GM19463 (cell line): ENCODE results near the gene ANKRD34C.

Experiments used
- ATAC-seq: cut with Tn5 transposase; IDR thresholded peaks from one replicate; pipeline ENCODE4 v1.9.1; 2021; ENCODE audit warnings: mild to moderate bottlenecking, moderate library complexity; ENCODE audit not compliant: unreplicated experiment

ANKRD34C gene

DNA sequence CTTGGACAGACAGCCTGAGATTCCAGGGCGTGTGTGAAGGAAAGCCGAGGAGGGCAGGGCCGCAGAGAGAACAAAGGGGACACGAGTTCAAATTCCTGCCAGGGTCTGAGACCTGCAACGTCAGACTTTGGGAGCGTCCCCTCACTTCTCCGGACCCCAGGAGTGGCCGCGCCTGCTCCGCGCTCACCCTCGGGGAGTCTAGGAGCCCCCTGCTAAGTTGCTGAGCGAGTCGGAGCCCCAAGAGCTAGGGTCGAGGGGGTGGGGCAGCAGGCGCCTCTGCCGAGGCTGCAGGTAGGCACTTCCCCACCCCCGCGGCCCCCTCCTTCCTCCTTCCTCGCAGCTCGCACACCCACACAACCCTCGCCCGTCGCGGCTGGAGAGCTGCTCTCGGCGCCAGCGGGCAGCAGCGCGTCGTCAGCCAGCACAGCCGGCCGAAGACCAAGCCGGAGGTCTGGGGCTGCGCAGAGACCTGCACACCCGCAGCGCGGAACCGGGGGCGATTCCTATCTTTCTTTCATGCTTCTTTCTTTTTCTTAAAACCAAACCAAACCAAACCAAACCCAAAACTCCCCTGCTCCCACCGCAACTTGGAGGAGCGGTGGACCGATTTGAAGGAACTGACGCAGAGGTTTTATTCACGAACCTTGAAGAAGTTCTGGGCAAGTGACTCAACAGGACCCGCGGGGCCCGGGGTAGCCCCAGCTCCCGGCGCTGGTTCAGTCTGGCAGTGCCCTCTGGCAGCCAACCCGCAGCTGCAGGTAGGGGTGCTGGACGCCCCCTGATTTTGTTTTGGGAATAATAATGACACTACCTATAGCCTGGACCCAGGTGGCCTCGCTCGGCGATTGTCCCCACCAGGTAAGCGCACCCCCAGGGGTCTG, at the start of gene ANKRD34C:
ANKRD34C (plus strand) TSS at position 352 of the 881 bp plus-strand sequence. CDS start 10,563 bp downstream, outside the sequence.
- no peak for ATAC-seq

DNA sequence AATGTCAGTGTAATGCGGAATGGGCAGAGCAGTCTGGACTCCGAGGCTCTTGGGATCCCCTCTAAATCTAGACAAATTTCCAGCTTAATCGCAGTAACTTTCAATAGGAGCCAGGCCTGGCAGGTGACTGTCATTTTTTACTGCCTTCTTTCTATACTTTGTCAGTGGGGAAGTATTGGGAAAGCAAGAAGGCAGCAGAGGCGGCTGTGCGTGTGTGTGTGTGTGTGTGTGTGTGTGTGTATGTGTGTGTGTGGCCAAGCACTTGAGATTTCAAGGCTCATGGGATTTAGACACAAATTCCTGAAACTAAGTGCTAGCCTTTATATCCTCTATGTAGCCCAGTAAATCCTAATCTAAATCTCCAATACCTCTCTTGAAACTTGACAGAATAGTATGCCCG, 49.3 kb upstream of the ANKRD34C start:
- ATAC-seq, result no peak

DNA sequence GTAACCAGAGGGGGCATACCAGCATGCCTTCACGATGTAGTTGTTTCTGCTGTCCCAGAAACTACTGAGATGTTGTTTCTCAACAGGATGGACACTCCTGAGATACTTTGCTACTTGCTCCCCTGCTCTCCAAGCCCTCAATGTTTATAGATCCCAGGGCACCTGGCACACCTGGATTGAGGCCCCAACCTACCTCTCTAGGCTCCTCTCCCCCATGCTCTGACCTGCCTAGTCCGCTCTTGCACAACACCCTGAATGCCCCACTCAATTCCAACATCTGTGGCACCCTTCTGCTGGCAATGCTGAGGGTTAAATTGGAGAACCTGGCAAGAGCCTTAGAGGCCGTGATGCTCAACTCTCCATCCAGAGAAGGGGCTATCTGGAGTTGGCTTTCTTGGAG, 42.5 kb upstream of the ANKRD34C start:
- ATAC-seq, result no peak

DNA sequence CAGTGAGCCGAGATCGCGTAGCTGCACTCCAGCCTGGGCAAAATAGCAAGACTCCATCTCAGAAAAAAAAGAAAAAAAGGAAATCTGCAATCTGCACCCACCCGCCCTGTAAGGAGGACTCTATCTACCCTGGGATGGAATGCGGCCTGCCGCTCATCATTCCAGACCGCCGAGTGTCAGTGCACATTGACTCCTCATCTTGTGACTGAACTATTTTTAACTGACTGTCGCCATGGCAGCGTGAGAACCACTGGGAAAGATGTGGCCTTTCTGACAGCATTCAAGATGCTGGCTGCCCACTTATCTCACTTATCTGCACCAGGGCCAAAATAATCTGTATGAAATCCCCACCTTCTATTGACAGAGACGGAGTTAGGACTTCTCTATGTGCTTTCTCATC, 38.8 kb upstream of the ANKRD34C start:
- ATAC-seq, result no peak

DNA sequence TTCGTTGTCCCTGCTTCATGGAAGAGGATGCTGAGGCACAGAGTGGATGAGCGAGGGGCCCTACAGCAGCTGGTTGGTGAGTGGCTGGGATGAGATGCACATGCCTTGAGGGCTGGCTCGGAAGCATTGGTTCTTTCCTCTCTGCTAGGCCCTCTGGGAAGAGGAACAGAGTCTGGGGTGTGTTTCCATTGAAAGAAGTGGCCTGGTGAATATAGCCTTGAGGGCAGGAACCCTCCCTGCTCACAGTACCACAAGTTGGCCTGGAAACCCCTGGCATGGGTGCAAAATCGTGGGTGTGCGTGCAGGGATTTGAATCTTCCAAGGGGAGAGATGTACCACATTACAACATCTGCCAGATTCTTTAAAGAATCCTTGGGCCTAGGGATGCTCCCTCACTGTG, 37.6 kb upstream of the ANKRD34C start:
- ATAC-seq, result no peak

DNA sequence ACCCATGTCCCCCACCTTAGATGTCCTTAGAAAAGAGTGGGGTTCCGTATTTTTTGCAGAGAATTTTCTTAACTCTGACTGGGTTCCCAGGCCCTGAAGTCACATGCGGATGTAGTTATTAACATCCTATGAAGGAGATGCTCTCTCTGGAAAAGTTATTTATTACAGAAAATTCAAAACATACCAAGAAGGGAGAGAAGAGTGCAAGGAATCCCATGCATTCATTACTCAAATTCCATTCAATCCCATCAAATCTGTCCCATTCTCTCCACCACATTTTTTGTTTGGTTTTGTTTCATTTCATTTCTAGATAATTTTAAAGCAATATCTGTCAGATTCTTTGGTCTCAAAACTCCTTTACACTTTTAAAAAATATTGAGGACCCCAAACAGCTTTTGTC, 34.3 kb upstream of the ANKRD34C start:
- no peak for ATAC-seq

DNA sequence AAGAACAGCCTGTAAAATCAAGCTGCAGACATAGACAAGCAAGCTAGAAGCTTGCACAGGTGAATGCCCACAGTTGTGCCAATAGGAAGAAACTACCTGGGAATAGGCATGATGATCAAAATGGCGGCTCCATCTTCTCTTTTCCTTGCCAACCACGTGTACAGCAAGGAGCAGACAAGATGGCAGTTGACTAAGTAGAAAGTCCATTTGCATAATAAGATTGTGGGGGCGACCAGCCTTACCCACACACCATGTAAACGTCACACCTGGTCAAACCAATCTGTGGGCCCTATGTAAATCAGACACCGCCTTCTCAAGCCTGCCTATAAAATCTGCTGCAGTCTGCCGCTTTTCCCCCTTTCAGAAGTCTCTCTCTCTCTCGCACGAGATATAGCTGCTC, 25.1 kb upstream of the ANKRD34C start:
- no peak for ATAC-seq

DNA sequence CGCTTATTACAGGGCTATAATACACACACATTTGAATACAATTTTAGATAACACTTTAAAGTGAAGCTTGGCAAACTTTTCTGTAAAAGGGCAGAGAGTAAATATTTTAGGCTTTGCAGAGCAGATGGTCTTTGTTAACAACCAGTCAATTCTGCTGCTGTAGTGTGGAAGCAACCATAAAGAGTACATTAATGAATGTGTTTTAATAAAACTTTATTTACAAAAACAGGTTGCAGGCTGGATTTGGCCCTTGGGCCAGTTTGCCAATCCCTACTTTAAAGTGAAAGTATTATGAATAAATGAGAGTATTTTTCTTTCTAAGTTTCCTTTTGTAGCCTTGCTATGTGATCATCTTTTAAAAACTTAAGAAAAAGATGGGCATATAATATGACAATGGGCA, 20.7 kb upstream of the ANKRD34C start:
- no peak for ATAC-seq

DNA sequence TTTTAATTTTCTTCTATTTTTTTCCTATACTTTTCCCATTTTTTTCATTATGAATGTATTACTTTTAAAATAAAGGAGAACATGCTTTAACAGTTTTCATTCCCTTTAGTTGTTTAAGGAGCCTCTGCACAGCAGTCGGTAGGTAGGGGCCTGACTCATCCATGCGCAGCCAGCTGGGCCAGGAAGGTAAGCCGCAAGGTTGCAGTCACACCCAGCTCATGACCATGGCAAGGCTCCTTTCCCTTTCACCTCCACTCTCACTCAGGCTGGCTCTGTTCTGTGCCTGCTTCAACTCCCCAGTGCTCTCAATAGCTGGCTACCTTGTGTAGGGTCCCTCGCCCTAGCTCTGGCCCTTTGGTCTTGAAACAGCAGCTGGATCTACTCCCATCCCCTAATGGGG, 17.4 kb upstream of the ANKRD34C start:
- no peak for ATAC-seq

DNA sequence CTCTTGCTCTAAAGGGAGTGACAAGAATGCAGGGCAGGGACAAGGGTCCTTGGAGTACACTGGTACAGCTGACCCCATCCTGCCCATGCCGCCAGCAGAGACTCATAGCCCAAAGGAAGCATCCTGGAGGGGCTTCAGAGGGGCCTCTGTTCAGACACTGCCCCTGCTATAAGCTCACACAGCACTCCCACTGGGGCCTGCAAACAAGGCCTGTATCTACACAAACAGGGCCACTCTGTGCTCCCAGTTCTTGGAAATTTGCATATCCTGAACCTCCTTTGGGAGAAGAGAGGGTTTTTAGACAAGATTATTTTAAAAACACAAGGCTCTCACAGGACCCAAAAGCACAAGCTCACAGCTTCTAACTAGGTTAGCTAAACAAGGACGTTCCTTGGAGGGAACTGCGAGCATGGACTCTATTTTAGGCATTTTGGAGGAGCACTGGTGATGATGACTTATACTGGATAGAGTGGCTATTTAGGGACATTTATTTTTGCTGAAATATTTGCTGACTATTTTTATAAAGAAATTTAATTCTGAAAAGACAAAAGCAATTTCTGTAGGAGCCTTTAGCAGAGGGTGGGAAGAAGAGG, 16.4 kb upstream of the ANKRD34C start:
- no peak for ATAC-seq

DNA sequence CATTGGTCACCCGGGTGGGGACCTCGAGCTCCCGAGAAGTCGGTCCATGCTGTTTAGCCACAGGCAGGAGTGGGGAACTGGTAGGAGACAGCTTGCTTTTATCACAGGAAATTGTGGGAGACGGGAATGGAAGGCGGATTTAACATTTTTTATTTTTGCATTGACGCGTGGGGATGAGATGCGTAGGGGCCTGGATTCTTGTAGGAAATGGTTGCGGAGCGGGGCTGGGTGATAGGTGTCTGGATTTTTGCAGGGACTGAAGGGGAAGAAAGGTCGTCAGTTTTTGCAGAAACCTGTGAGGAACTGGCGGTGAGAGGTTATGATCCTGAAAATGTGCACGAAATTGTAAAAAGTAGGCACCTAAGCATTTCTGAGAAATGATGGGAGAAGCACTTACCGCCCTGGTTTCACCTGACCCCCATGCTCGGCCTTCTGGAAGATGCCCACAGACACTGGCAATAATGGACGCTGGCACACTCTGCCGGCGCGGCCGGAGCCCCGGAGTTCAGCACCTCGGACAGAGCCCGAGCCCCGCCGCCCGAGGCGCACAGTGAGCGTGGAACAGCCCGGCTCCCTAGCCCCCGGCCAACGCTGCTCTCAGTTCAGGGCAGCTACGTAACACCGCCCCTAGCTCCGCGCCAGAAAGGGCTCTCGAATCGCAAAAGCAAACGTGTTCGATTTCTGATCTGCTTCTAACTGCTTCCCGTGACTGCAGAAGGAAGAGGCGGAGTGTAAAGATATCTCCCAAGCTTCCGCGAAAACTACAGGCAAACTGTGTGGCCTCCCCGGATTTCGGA, 928 bp downstream of the ANKRD34C start:
- ATAC-seq, result no peak

DNA sequence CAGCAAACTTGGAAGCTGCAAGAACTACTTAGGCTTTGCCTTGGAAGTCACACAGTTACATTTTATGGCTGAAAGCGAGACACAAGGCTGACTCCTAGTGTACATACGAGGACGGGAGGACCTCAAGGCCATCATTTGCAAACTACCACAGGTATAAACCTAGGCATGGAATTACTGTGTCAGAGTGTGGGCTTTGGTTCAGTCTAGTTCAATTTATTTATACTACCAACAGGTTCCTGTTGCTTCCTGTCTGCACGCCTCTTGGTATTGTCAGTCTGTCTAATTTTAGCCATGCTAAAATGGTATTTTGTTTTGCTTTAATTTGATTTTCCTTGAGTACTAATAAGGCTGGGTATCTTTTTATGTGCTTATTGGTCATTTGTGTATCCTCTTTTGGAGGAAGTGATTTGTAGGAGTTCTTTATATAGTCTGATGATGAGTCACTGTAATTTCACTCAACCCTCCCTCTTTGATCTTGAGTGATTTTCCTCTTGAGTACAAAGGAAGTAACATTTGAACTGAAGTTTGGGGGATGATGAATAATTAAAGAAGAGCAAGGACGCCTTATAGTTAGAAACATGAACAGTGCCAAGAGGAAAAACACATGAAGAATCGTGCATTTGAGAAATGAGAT, 8.2 kb downstream of the ANKRD34C start:
- no peak for ATAC-seq

DNA sequence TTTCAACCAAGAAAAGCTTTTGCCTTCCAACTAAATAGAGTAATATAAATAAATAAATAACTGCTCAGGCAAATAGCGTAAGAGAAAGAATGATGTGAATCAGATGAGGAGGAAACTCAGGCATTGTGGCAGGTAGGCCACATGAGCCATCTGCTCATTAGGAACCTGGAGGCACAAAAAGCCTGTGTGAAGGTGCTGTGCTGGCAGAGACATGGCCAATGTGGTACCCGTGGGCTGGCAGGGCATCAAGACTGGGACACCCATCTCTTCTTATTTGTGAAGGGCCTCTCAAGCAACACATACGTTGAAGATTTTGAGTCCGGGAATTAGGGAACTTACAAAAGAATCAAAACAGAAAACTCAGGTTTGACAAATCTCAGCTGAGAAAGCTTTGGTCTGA, 9.5 kb downstream of the ANKRD34C start:
- ATAC-seq, result no peak

DNA sequence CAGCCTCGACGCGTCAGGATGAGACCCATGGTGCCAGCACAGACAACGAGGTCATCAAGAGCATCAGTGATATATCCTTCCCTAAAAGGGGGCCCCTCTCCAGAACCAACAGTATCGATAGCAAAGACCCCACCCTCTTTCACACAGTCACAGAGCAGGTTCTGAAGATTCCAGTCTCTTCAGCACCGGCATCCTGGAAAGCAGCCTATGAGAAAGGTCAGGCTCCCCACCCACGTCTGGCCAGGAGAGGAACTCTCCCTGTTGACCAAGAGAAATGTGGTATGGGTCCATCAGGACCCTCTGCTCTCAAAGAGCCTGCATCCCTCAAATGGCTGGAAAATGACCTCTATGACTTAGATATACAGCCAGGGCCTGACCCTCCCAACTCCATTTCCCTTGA, 11.6 kb downstream of the ANKRD34C start:
- no peak for ATAC-seq

DNA sequence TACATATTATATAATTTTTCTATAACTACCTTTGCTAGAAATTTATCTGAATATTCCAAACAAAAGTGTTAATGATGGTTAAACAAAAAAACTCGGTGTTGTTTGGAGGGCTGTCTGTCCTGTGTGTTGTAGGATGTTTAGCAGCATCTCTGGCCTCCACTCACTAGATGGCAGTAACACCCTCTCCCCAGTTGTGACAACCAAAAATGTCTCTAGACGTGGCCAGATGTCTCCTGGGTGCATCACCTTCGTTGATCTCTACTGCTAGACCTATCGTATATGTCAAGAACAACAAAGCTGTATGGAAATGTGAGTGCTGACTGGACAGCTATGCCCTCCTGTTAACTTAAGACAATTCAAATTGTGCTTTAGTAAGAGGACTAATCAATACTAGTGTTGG, 14.1 kb downstream of the ANKRD34C start:
- ATAC-seq, result no peak

DNA sequence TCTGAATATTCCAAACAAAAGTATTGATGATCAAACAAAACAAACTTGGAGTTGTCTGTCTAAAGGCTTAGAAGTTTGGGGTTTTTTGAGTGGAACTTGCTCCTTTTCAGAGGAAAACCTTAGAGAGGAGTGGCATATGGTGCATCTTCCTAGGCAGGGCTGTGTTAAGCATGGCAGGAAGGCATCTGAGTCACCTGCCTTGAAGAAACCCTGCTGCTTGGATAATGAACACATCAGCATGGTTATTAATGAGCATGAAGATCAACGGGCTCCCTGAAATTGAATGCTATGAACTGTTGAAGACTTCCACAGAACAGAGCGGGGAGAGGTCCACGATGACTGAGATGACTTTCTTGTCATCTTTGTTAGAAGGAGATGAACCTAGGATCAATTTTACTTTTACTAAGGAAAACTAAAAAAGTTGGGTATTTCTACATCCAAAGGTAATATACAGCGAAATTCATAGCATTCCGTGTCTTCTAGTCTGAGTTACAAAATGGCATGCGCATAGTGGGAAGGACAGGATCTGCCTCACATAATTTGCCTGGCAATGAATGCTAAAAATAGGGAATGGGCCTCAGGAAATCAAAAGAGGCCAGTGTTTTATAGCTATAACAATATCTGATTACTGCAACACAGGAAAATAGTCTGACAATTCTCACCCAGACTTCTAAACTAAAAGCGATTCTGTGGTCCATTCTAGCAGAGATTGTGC, 16.8 kb downstream of the ANKRD34C start:
- ATAC-seq, result no peak

DNA sequence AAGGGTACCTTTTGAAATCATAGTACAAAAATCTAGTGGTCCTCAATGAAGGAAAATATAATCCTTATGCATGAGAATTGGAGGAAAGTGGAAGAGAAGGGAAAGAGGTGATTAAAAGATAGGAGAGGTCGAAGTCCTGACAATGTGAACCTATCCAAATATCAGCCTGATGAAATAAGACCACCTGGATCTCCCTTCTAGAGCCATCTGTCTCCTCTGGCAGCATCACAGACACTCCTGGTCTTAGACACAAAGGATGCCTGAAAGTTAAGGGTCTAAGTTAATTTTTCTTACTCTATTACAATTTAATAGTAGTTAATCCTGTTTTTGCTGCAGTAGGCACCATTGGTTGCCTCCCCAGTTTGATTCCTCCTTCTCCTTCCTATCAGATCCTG, 17.3 kb downstream of the ANKRD34C start:
- no peak for ATAC-seq

DNA sequence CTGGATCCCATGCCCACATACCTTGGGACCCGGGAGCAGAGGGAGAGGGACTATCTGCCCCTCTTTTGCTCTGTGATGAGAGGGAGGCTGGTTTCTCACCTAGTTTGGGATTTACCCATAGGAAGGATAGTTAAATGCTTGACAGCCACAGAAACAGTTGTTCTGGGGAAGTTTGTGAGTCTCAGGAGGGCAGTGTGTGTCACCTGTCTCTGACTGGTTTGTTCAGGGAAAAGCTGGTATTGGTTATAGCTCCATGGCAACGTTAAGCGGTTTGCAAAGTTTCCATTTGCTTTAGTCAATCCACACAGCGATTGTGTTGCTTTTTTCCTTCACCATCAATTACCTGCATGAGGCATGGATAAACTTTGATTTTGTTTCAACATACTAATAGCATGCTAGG, 24.7 kb downstream of the ANKRD34C start:
- ATAC-seq, result no peak

DNA sequence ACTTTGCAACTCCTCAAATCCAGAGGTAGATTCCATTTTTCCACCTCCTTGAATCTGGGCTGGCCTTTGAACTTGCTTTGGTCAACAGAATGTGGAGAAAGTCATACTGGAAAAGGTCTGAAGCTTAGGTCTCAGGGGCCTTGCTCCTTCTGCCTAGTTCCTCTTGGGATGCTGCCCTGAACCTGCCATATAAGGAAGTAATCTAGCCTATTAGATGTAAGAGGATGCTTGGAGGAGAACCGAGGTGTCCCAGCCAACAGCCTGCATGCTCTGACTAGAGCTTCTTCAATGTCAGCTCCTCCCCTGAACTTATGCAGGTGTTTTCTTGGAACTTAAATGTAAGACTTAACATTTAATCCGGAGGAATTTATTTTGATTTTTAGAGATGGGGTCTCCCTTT, 26.4 kb downstream of the ANKRD34C start:
- ATAC-seq, result no peak

DNA sequence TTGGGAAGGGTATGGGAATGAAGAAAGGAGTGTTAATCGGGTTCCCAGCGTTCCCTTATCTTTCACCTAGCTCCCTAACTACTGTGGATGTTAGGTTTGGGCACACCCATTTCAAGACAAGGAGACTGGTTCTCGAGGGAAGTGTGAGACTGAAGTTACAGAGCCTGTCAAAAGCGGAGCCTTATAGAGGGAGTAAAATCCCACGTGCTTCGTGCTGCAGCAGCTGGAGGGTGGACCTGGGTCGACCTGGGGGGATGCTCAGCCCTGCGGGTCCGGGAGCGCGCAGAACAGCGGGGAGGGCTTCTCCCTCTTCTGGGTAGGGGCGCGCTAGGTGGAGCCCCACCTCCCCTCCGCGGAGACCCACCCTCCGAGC, 28.1 kb downstream of the ANKRD34C start:
- ATAC-seq, result no peak
